Uterus (tissue), 2 donors: ENCODE data around the gene MBP.

Experiments
- CTCF ChIP-seq, 4 experiments: fragments of 200-600 bp in 2 of 4; fragments of 450-650 bp in 2 of 4; sonication (generic) in 2 of 4; IDR thresholded peaks; one replicate each; pipeline ENCODE4 v1.5.1; 2016 to 2019; ENCODE audit warnings: antibody characterized with exemption in 4 of 4, mild to moderate bottlenecking in 2 of 4, moderate library complexity in 1 of 4
- POLR2A ChIP-seq, 2 donors: fragments of 450-650 bp; IDR thresholded peaks; one replicate each; pipeline ENCODE4 v1.6.1; 2016; ENCODE audit warnings: antibody characterized with exemption in 2 of 2, mild to moderate bottlenecking in 1 of 2, moderate library complexity in 1 of 2

DNA sequence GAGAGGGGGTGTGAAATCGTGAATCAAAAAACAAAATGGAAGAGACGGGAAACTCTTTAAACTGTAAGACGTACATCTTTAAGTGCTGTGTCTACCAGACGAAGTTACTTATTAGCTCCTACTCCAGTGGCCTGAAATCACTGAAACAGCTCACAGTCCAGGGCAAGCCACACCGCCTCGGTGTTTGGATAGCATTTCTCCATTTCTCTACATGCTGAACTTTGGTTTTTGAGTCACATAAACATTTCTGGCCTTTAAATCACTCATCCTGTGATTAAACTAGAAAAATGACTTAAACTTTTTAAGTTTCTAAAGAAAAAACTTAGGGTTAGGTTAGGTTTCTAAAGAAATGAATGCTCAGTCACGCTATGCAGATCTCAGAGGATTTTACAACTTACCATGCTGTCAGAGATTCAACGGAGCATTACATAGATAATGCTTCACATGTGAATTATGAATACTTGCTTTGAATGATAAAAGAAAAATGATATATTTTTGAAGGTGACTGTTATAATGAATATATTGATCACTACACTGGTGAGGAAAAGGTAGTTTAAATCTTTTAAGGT lies 138.4 kb downstream of the MBP start:
- TF ChIP-seq CTCF (IDR thresholded peaks at IDR 0.05) (no peak), POLR2A (IDR thresholded peaks at IDR 0.05) (no peak)
